ENCODE results near the gene FMN2. TPM values are rescaled to one million over a fixed set of nuclear protein-coding genes. Genes with fewer than 3 reads are reported as not detected.

FMN2 gene
- total RNA-seq, 1 donor from 2014 or later = 3.4 TPM

- DNase-seq = no peak
These were observed 405.3 kb downstream of the FMN2 start for GRCh38 chr1:240496941-240497340.

- DNase-seq = no peak
These were observed 406.2 kb downstream of the FMN2 start for GRCh38 chr1:240497908-240498307.

- DNase-seq = no peak
These were observed 406.7 kb downstream of the FMN2 start for GRCh38 chr1:240498335-240498734.

- DNase-seq = no peak
These were observed 407.3 kb downstream of the FMN2 start for GRCh38 chr1:240499012-240499411.

- no peak for DNase-seq
These were observed 409.0 kb downstream of the FMN2 start for GRCh38 chr1:240500647-240501046.

GRCh38 chr1:240501115-240501514 lies 409.4 kb downstream of the FMN2 start:
- no peak for DNase-seq

GRCh38 chr1:240503036-240503435 lies 411.4 kb downstream of the FMN2 start:
- DNase-seq = no peak

GRCh38 chr1:240503558-240503957 lies 411.9 kb downstream of the FMN2 start:
- DNase-seq = no peak

GRCh38 chr1:240506176-240506575 lies 414.5 kb downstream of the FMN2 start:
- DNase-seq = no peak

- no peak for DNase-seq
These were observed 416.5 kb downstream of the FMN2 start for GRCh38 chr1:240508201-240508600.

- no peak for DNase-seq
These were observed 417.3 kb downstream of the FMN2 start for GRCh38 chr1:240508950-240509349.

- peak; percentile 30 for DNase-seq
These were observed 420.1 kb downstream of the FMN2 start for GRCh38 chr1:240511789-240512188.

- no peak for DNase-seq
These were observed 423.8 kb downstream of the FMN2 start for GRCh38 chr1:240515505-240515904.

GRCh38 chr1:240516069-240516468 lies 424.4 kb downstream of the FMN2 start:
- DNase-seq = no peak

GRCh38 chr1:240517891-240518290 lies 426.2 kb downstream of the FMN2 start:
- DNase-seq = no peak

GRCh38 chr1:240522122-240522822 lies 430.6 kb downstream of the FMN2 start:
- no peak for DNase-seq

GRCh38 chr1:240524356-240525069 lies 432.8 kb downstream of the FMN2 start:
- no peak for DNase-seq

Small RNAs within 50 kb of the gene (small RNA-seq; reads per million reads assigned to genes)
- gene RF00019 (ENCODE audit: low replicate concordance) = not detected
